Mesenchymal stem cell (in vitro differentiated cells and primary cell): ENCODE data around the gene RASSF7.
A peak's percentile ranks its signal among the peaks of the same experiment; 100 is the strongest.

Experiments
- DNase-seq: peaks from one replicate; pipeline ENCODE4 v3.0.0-alpha.2; 2013
- H2AFZ ChIP-seq: one replicate; pipeline ENCODE4 v1.6.1; 2013; ENCODE audit warnings: low read depth, mild to moderate bottlenecking, control low read depth, inconsistent platforms, low read length, moderate library complexity
- H2AK5ac ChIP-seq: 2 replicates; pipeline ENCODE4 v1.6.1; 2013; ENCODE audit warnings: low read length, moderate library complexity, mild to moderate bottlenecking, inconsistent platforms; ENCODE audit not compliant: severe bottlenecking
- H2BK120ac ChIP-seq: one replicate; pipeline ENCODE4 v1.6.1; 2013; ENCODE audit warnings: low read depth, mild to moderate bottlenecking, inconsistent platforms, low read length, moderate library complexity
- H2BK12ac ChIP-seq, 2 experiments: one replicate each; pipeline ENCODE4 v1.6.1; 2013; ENCODE audit warnings: inconsistent platforms in 2 of 2, low read length in 2 of 2, mild to moderate bottlenecking in 2 of 2, moderate library complexity in 2 of 2, control low read depth in 1 of 2
- H2BK15ac ChIP-seq: one replicate; pipeline ENCODE4 v1.6.1; 2013; ENCODE audit warnings: mild to moderate bottlenecking, low read depth, inconsistent platforms; ENCODE audit not compliant: poor library complexity, severe bottlenecking
- H2BK5ac ChIP-seq: 2 replicates; pipeline ENCODE4 v1.6.1; 2013; ENCODE audit warnings: low read depth, mild to moderate bottlenecking, low read length, control low read depth, inconsistent platforms; ENCODE audit not compliant: poor library complexity, severe bottlenecking
- H3K14ac ChIP-seq, 2 experiments: one replicate each; pipeline ENCODE4 v1.6.1; 2013; ENCODE audit warnings: inconsistent platforms in 2 of 2, low read length in 2 of 2, control low read depth in 1 of 2, mild to moderate bottlenecking in 1 of 2, moderate library complexity in 1 of 2
- H3K18ac ChIP-seq, 2 experiments: one replicate each; pipeline ENCODE4 v1.6.1; 2013; ENCODE audit warnings: inconsistent platforms in 2 of 2, low read length in 2 of 2, control low read depth in 1 of 2, low read depth in 1 of 2, mild to moderate bottlenecking in 1 of 2
- H3K23ac ChIP-seq, 2 experiments: one replicate each; pipeline ENCODE4 v1.6.1; 2013; ENCODE audit warnings: inconsistent platforms in 2 of 2, low read length in 2 of 2, mild to moderate bottlenecking in 2 of 2, moderate library complexity in 2 of 2, control low read depth in 1 of 2
- H3K27ac ChIP-seq: 2 replicates; pipeline ENCODE4 v1.5.1; 2013; ENCODE audit warnings: mild to moderate bottlenecking, moderate library complexity, low read length, control low read depth, inconsistent platforms; ENCODE audit not compliant: poor library complexity, severe bottlenecking
- H3K27me3 ChIP-seq, 2 experiments: 2 replicates each; pipeline versions ENCODE4 v1.6.1 to v1.7.0; 2013; ENCODE audit warnings: low read length in 2 of 2, mild to moderate bottlenecking in 2 of 2, moderate library complexity in 2 of 2, control low read depth in 1 of 2, inconsistent platforms in 1 of 2; ENCODE audit not compliant: control insufficient read depth in 1 of 2, insufficient read depth in 1 of 2
- H3K36me3 ChIP-seq, 2 experiments: 2 replicates each; pipeline versions ENCODE4 v1.6.1 to v1.7.0; 2013; ENCODE audit warnings: low read length in 2 of 2, control low read depth in 1 of 2, inconsistent platforms in 1 of 2, low read depth in 1 of 2, mild to moderate bottlenecking in 1 of 2; ENCODE audit not compliant: insufficient read depth in 2 of 2, control insufficient read depth in 1 of 2
- H3K4ac ChIP-seq, 2 experiments: one replicate each; pipeline ENCODE4 v1.6.1; 2013; ENCODE audit warnings: inconsistent platforms in 2 of 2, low read length in 2 of 2, mild to moderate bottlenecking in 2 of 2, moderate library complexity in 2 of 2, control low read depth in 1 of 2, low read depth in 1 of 2
- H3K4me1 ChIP-seq: 2 replicates; pipeline ENCODE4 v1.6.1; 2013; ENCODE audit warnings: low read depth, low read length, control low read depth; ENCODE audit not compliant: control insufficient read depth, insufficient read depth
- H3K4me2 ChIP-seq: 2 replicates; pipeline ENCODE4 v1.6.1; 2013; ENCODE audit warnings: low read length, mild to moderate bottlenecking, inconsistent platforms; ENCODE audit not compliant: poor library complexity, severe bottlenecking
- H3K4me3 ChIP-seq, 2 experiments: 2 replicates each; pipeline versions ENCODE4 v1.5.1 to v1.7.0; 2013; ENCODE audit warnings: low read length in 2 of 2, mild to moderate bottlenecking in 2 of 2, control low read depth in 1 of 2, low read depth in 1 of 2; ENCODE audit not compliant: insufficient read depth in 1 of 2
- H3K79me1 ChIP-seq: replicated peaks from 2 replicates; pipeline ENCODE4 v1.6.1; 2013; ENCODE audit warnings: mild to moderate bottlenecking, control low read depth, low read length, inconsistent platforms; ENCODE audit not compliant: poor library complexity, severe bottlenecking
- H3K9ac ChIP-seq: 2 replicates; pipeline ENCODE4 v1.7.0; 2013; ENCODE audit warnings: mild to moderate bottlenecking, low read length, moderate library complexity
- H3K9me3 ChIP-seq: 2 replicates; pipeline ENCODE4 v1.7.0; 2013; ENCODE audit warnings: mild to moderate bottlenecking, low read length; ENCODE audit not compliant: control insufficient read depth
- H4K8ac ChIP-seq: one replicate; pipeline ENCODE4 v1.6.1; 2013; ENCODE audit warnings: inconsistent platforms, mild to moderate bottlenecking, low read length, moderate library complexity
- H4K91ac ChIP-seq: one replicate; pipeline ENCODE4 v1.6.1; 2013; ENCODE audit warnings: mild to moderate bottlenecking, low read length, inconsistent platforms
- WGBS: methylation state at CpG from one replicate; pipeline ENCODE4 v1.1.7; 2013; ENCODE audit warnings: mixed read lengths; 5-methylcytosine and 5-hydroxymethylcytosine counted together

Gene RASSF7

DNA sequence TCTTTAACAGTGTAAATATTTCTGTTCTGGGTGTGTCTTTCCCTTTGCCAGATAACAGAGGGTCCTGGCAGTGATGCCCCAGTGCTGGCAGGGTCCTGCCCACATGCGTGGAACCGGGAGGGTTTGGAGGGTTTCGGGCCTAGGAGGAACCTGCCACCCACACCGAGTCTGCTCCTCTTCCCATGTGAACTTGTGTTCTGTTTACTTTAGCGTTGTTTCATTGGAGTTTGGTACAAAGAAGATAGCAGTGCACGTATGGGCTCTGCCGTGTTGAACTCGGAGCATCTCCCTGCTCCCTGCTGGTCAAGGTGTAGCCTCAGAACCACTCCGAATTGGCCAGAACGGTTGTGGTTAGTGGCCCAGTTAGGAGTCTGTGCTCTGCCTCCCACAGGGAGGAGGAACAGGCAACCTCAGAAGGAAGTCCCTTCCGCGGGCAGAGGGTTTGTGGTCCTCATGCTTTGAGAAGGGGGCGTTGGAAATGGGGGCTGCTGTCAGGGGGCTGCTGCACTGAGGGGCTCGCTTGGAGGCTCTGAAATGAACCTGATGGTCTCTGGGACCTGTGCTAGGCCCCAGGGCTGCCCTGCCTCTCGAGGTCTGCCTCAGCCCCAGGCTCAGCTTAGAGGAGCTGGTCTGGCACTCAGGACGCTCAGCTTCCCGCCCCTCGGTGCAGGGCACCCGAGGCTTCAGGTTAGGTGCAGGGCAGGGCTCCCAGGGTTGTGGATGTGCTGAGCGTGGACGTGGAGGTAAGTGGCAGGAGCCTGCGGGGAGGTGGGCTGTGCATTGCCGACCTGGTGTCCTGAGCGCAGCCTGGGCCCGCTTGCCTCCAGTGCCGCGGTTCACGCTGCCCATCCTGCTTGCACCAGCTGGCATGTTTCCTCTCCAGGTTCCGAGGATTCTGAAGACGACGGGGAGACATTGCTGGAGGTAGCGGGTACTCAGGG, 25.9 kb downstream of the RASSF7 start:
- Histone ChIP-seq H3K23ac (no peak overlapping the region), H3K36me3 (peaks cover 67 to 70% of the 10 kb centered on the region in 2 experiments), H3K79me1 (peaks cover 11% of the 10 kb centered on the region), H3K27ac (no peak overlapping the region), H3K4me2 (no peak overlapping the region), H4K8ac (no peak overlapping the region), H3K9me3 (no peaks in the 10 kb centered on the region), H3K27me3 (no peaks in the 10 kb centered on the region), H4K91ac (no peak overlapping the region), H2BK15ac (no peak overlapping the region), H2AK5ac (no peak overlapping the region), H3K9ac (no peak overlapping the region), H2BK120ac (no peak overlapping the region), H2BK5ac (no peak overlapping the region), H3K4ac (no peak overlapping the region), H3K14ac (no peak overlapping the region), H2AFZ (no peak overlapping the region), H3K4me3 (no peak overlapping the region), H2BK12ac (no peak overlapping the region), H3K18ac (no peak overlapping the region), H3K4me1 (peaks cover 12% of the 10 kb centered on the region)
- no peak for DNase-seq
- WGBS, result 95% methylated on average over 32 of the region's 32 CpGs

DNA sequence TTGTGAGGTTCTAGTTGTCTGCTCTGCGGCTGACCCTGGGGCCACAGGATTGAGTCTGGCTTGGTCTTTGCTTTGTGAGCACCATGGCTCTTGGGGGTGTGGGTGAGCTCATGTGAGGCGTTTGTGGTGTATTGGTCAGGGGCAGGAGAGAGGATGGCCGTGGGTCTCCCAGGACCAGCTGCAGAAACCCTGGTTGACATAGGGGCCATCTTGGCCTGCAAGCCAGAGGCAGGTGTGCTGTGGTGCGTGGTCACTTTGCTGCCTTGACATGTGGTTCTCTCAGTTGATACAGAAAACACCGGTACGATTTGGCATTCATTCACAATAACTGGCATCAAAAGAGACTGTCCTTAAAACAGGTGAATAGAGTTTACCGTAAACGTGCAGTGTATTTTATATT, 26.8 kb downstream of the RASSF7 start:
- Histone ChIP-seq H3K27ac (peak overlapping the region; percentile 79), H3K18ac (no peak overlapping the region)
- no peak for DNase-seq

DNA sequence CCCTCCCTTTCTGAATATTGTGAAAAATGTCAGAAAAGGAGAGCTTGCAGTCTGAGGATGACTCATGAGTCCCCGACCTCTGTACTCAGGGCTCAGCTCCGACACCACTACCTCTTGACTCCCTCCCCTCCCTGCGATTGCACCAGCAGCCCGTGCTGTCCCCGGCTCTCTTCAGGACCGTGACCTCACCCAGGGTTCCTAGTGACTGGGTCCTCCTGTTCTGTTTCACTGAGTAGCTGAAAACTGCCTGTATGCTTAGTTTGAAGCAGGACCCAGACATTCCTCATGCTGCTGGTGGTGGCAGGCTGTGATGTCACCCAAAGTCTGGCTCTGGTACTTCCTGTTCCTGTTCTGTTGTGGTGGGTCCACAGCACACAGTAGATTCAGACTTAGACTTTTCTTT, 27.2 kb downstream of the RASSF7 start:
- no peak overlapping the region for H2BK5ac ChIP-seq
- H3K14ac ChIP-seq, result no peak overlapping the region
- no peak overlapping the region for H2BK12ac ChIP-seq
- H3K9ac ChIP-seq, result no peak overlapping the region
- H3K23ac ChIP-seq, result no peak overlapping the region
- no peaks in the 10 kb centered on the region for H3K9me3 ChIP-seq
- H2AK5ac ChIP-seq, result no peak overlapping the region
- H3K18ac ChIP-seq, result peak overlapping the region in 1 of 2 experiments; percentile 19
- peaks cover 68 to 72% of the 10 kb centered on the region in 2 experiments for H3K36me3 ChIP-seq
- no peak overlapping the region for H2BK120ac ChIP-seq
- 0% methylated on average over 6 of the region's 6 CpGs for WGBS
- no peak overlapping the region for H4K91ac ChIP-seq
- H3K4me3 ChIP-seq, result no peak overlapping the region
- H2BK15ac ChIP-seq, result no peak overlapping the region
- H3K4me2 ChIP-seq, result no peak overlapping the region
- H2AFZ ChIP-seq, result no peak overlapping the region
- no peak overlapping the region for H4K8ac ChIP-seq
- peak; percentile 96 for DNase-seq
- H3K4me1 ChIP-seq, result peaks cover 10% of the 10 kb centered on the region
- H3K27ac ChIP-seq, result peak overlapping the region; percentile 79
- peaks cover 19% of the 10 kb centered on the region for H3K79me1 ChIP-seq
- H3K27me3 ChIP-seq, result no peaks in the 10 kb centered on the region
- H3K4ac ChIP-seq, result no peak overlapping the region

More for the DNA sequence above, 26.8 kb downstream of the RASSF7 start:
- Histone ChIP-seq H3K14ac (no peak overlapping the region), H2BK120ac (no peak overlapping the region), H4K8ac (peak overlapping the region; percentile 33), H4K91ac (no peak overlapping the region), H3K4ac (no peak overlapping the region), H3K36me3 (peaks cover 67 to 68% of the 10 kb centered on the region in 2 experiments), H3K4me2 (no peak overlapping the region), H3K27me3 (no peaks in the 10 kb centered on the region), H2AK5ac (no peak overlapping the region), H3K9me3 (no peaks in the 10 kb centered on the region), H2AFZ (no peak overlapping the region), H2BK12ac (no peak overlapping the region), H2BK5ac (no peak overlapping the region), H2BK15ac (no peak overlapping the region), H3K9ac (no peak overlapping the region), H3K23ac (no peak overlapping the region), H3K4me3 (no peak overlapping the region), H3K4me1 (peaks cover 10% of the 10 kb centered on the region), H3K79me1 (peaks cover 16% of the 10 kb centered on the region)
- WGBS, result 65% methylated on average over 6 of the region's 8 CpGs

DNA sequence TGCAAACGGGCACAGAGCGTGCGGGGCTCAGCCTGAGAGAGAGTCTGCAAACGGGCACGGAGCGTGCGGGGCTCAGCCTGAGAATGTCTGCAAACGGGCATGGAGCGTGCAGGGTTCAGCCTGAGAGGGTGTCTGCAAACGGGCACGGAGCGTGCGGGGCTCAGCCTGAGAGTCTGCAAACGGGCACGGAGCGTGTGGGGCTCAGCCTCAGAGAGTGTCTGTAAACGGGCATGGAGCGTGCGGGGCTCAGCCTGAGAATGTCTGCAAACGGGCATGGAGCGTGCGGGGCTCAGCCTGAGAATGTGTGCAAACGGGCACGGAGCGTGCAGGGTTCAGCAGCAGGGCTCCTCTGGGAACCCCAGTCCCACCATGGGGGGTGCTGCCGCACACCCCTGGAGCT, 29.0 kb downstream of the RASSF7 start:
- DNase-seq, result no peak
- H3K18ac ChIP-seq, result no peak overlapping the region
- no peak overlapping the region for H4K91ac ChIP-seq
- H3K79me1 ChIP-seq, result peaks cover 24% of the 10 kb centered on the region
- no peak overlapping the region for H4K8ac ChIP-seq
- no peak overlapping the region for H2BK15ac ChIP-seq
- H3K9ac ChIP-seq, result no peak overlapping the region
- H2BK12ac ChIP-seq, result no peak overlapping the region
- H3K4me2 ChIP-seq, result no peak overlapping the region
- H3K27ac ChIP-seq, result no peak overlapping the region
- WGBS, result 97% methylated on average over 26 of the region's 26 CpGs
- H3K14ac ChIP-seq, result no peak overlapping the region
- H3K23ac ChIP-seq, result no peak overlapping the region
- no peak overlapping the region for H2BK120ac ChIP-seq
- H3K36me3 ChIP-seq, result peaks cover 68 to 79% of the 10 kb centered on the region in 2 experiments
- H3K27me3 ChIP-seq, result no peaks in the 10 kb centered on the region
- H3K4ac ChIP-seq, result no peak overlapping the region
- no peak overlapping the region for H2BK5ac ChIP-seq
- H2AK5ac ChIP-seq, result no peak overlapping the region
- no peaks in the 10 kb centered on the region for H3K9me3 ChIP-seq
- no peak overlapping the region for H2AFZ ChIP-seq
- H3K4me1 ChIP-seq, result peaks cover 13% of the 10 kb centered on the region
- H3K4me3 ChIP-seq, result no peak overlapping the region
